ENCODE results near the gene ERC2.

- TF ChIP-seq MAX (IDR thresholded peaks at IDR 0.05; ENCODE audit: low read depth, low read length) (no peak), POLR2A (IDR thresholded peaks at IDR 0.05; ENCODE audit: extremely low read depth, insufficient read length) (no peak), MYC (IDR thresholded peaks at IDR 0.05; ENCODE audit: low read depth, low read length) (no peak)
- TF ChIP-seq, protein P1, sequence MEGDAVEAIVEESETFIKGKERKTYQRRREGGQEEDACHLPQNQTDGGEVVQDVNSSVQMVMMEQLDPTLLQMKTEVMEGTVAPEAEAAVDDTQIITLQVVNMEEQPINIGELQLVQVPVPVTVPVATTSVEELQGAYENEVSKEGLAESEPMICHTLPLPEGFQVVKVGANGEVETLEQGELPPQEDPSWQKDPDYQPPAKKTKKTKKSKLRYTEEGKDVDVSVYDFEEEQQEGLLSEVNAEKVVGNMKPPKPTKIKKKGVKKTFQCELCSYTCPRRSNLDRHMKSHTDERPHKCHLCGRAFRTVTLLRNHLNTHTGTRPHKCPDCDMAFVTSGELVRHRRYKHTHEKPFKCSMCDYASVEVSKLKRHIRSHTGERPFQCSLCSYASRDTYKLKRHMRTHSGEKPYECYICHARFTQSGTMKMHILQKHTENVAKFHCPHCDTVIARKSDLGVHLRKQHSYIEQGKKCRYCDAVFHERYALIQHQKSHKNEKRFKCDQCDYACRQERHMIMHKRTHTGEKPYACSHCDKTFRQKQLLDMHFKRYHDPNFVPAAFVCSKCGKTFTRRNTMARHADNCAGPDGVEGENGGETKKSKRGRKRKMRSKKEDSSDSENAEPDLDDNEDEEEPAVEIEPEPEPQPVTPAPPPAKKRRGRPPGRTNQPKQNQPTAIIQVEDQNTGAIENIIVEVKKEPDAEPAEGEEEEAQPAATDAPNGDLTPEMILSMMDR (IDR thresholded peaks at IDR 0.05; ENCODE audit: low read depth, low read length), result no peak
Measured at GRCh38 chr3:55469957-55470526, 998.2 kb downstream of the ERC2 start.

Measured in NB4 (cell line).